ENCODE measurements around the gene ISYNA1. TPM values are rescaled to one million over a fixed set of nuclear protein-coding genes. Genes with fewer than 3 reads are reported as not detected.

ISYNA1 gene
- total RNA-seq, 1 experiment from 2014 or later, result 236 TPM

- Mint-ChIP-seq H3K4me1 (peaks cover 29% of the 10 kb centered on the region), H3K27me3 (ENCODE audit: low read depth) (no peaks in the 10 kb centered on the region), H3K27ac (no peak overlapping the region), H3K36me3 (no peaks in the 10 kb centered on the region), H3K4me3 (no peak overlapping the region), H3K9me3 (no peaks in the 10 kb centered on the region)
- ChIA-PET CTCF (interaction anchor here (0.6 to 2.2 kb wide), 3 partner anchors 8 to 35 kb away, joined by 3 to 31 read pairs (median 4); partner anchors contain the start of gene SSBP4), POLR2A (no interaction called here)
- no peak for DNase-seq (ENCODE audit: low spot score)
- TF ChIP-seq, protein P1, sequence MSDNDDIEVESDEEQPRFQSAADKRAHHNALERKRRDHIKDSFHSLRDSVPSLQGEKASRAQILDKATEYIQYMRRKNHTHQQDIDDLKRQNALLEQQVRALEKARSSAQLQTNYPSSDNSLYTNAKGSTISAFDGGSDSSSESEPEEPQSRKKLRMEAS (CRISPR knock-in tag; IDR thresholded peaks at IDR 0.05), result no peak
- TF ChIP-seq TCF7 (CRISPR knock-in tag; IDR thresholded peaks at IDR 0.05; ENCODE audit: low read depth) (no peak), ZNF232 (CRISPR knock-in tag; IDR thresholded peaks at IDR 0.05) (no peak)
- ATAC-seq, result no peak
These were observed 10.7 kb downstream of the ISYNA1 start for GRCh38 chr19:18427080-18427742.

GRCh38 chr19:18426416-18426767 is 11.5 kb downstream of the ISYNA1 start:
- POLR2A ChIA-PET, result no interaction called here
- CTCF ChIA-PET, result interaction anchor here (1.4 to 1.5 kb wide), 3 partner anchors 11 to 147 kb away, joined by 3 to 4 read pairs (median 4); no protein-coding TSS in a partner anchor
- peaks cover 23% of the 10 kb centered on the region for H3K4me1 Mint-ChIP-seq

More at GRCh38 chr19:18426416-18426767, 11.5 kb downstream of the ISYNA1 start:
- no peaks in the 10 kb centered on the region for H3K27me3 Mint-ChIP-seq (ENCODE audit: low read depth)
- no peaks in the 10 kb centered on the region for H3K9me3 Mint-ChIP-seq
- no peak for TF ChIP-seq SP1 (CRISPR knock-in tag; conservative IDR thresholded peaks at IDR 0.05)
- no peak for TF ChIP-seq ZNF263 (CRISPR knock-in tag; IDR thresholded peaks at IDR 0.05; ENCODE audit: low read depth)
- no peak for TF ChIP-seq CREB1 (CRISPR knock-in tag; IDR thresholded peaks at IDR 0.05)
- TF ChIP-seq, protein P2, sequence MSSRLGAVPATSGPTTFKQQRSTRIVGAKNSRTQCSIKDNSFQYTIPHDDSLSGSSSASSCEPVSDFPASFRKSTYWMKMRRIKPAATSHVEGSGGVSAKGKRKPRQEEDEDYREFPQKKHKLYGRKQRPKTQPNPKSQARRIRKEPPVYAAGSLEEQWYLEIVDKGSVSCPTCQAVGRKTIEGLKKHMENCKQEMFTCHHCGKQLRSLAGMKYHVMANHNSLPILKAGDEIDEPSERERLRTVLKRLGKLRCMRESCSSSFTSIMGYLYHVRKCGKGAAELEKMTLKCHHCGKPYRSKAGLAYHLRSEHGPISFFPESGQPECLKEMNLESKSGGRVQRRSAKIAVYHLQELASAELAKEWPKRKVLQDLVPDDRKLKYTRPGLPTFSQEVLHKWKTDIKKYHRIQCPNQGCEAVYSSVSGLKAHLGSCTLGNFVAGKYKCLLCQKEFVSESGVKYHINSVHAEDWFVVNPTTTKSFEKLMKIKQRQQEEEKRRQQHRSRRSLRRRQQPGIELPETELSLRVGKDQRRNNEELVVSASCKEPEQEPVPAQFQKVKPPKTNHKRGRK (CRISPR knock-in tag; IDR thresholded peaks at IDR 0.05; ENCODE audit: borderline replicate concordance), result no peak
- TF ChIP-seq, protein P3, sequence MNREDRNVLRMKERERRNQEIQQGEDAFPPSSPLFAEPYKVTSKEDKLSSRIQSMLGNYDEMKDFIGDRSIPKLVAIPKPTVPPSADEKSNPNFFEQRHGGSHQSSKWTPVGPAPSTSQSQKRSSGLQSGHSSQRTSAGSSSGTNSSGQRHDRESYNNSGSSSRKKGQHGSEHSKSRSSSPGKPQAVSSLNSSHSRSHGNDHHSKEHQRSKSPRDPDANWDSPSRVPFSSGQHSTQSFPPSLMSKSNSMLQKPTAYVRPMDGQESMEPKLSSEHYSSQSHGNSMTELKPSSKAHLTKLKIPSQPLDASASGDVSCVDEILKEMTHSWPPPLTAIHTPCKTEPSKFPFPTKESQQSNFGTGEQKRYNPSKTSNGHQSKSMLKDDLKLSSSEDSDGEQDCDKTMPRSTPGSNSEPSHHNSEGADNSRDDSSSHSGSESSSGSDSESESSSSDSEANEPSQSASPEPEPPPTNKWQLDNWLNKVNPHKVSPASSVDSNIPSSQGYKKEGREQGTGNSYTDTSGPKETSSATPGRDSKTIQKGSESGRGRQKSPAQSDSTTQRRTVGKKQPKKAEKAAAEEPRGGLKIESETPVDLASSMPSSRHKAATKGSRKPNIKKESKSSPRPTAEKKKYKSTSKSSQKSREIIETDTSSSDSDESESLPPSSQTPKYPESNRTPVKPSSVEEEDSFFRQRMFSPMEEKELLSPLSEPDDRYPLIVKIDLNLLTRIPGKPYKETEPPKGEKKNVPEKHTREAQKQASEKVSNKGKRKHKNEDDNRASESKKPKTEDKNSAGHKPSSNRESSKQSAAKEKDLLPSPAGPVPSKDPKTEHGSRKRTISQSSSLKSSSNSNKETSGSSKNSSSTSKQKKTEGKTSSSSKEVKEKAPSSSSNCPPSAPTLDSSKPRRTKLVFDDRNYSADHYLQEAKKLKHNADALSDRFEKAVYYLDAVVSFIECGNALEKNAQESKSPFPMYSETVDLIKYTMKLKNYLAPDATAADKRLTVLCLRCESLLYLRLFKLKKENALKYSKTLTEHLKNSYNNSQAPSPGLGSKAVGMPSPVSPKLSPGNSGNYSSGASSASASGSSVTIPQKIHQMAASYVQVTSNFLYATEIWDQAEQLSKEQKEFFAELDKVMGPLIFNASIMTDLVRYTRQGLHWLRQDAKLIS (CRISPR knock-in tag; IDR thresholded peaks at IDR 0.05; ENCODE audit: borderline replicate concordance), result no peak
- no peak for TF ChIP-seq ESRRA (CRISPR knock-in tag; IDR thresholded peaks at IDR 0.05; ENCODE audit: borderline replicate concordance)
- TF ChIP-seq RORB (CRISPR knock-in tag; IDR thresholded peaks at IDR 0.05), result no peak
- TF ChIP-seq, protein P4, sequence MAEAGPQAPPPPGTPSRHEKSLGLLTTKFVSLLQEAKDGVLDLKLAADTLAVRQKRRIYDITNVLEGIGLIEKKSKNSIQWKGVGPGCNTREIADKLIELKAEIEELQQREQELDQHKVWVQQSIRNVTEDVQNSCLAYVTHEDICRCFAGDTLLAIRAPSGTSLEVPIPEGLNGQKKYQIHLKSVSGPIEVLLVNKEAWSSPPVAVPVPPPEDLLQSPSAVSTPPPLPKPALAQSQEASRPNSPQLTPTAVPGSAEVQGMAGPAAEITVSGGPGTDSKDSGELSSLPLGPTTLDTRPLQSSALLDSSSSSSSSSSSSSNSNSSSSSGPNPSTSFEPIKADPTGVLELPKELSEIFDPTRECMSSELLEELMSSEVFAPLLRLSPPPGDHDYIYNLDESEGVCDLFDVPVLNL (CRISPR knock-in tag; IDR thresholded peaks at IDR 0.05; ENCODE audit: borderline replicate concordance, low read depth), result no peak
- TF ChIP-seq, protein P5, sequence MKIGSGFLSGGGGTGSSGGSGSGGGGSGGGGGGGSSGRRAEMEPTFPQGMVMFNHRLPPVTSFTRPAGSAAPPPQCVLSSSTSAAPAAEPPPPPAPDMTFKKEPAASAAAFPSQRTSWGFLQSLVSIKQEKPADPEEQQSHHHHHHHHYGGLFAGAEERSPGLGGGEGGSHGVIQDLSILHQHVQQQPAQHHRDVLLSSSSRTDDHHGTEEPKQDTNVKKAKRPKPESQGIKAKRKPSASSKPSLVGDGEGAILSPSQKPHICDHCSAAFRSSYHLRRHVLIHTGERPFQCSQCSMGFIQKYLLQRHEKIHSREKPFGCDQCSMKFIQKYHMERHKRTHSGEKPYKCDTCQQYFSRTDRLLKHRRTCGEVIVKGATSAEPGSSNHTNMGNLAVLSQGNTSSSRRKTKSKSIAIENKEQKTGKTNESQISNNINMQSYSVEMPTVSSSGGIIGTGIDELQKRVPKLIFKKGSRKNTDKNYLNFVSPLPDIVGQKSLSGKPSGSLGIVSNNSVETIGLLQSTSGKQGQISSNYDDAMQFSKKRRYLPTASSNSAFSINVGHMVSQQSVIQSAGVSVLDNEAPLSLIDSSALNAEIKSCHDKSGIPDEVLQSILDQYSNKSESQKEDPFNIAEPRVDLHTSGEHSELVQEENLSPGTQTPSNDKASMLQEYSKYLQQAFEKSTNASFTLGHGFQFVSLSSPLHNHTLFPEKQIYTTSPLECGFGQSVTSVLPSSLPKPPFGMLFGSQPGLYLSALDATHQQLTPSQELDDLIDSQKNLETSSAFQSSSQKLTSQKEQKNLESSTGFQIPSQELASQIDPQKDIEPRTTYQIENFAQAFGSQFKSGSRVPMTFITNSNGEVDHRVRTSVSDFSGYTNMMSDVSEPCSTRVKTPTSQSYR (CRISPR knock-in tag; IDR thresholded peaks at IDR 0.05), result no peak
- no peak for TF ChIP-seq MYBL2 (CRISPR knock-in tag; IDR thresholded peaks at IDR 0.05)
- no peak for TF ChIP-seq ZNF232 (CRISPR knock-in tag; IDR thresholded peaks at IDR 0.05)
- TF ChIP-seq TCF7 (CRISPR knock-in tag; IDR thresholded peaks at IDR 0.05; ENCODE audit: low read depth), result no peak
- TF ChIP-seq NR1H2 (CRISPR knock-in tag; IDR thresholded peaks at IDR 0.05), result no peak
- TF ChIP-seq FOXJ3 (CRISPR knock-in tag; IDR thresholded peaks at IDR 0.05; ENCODE audit: borderline replicate concordance), result no peak
- no peak for TF ChIP-seq OVOL2 (CRISPR knock-in tag; IDR thresholded peaks at IDR 0.05; ENCODE audit: borderline replicate concordance)
- no peak for TF ChIP-seq CBFB (CRISPR knock-in tag; IDR thresholded peaks at IDR 0.05; ENCODE audit: low read depth)
- no peak for TF ChIP-seq ZNF396 (CRISPR knock-in tag; IDR thresholded peaks at IDR 0.05; ENCODE audit: borderline replicate concordance)
- TF ChIP-seq, protein P6, sequence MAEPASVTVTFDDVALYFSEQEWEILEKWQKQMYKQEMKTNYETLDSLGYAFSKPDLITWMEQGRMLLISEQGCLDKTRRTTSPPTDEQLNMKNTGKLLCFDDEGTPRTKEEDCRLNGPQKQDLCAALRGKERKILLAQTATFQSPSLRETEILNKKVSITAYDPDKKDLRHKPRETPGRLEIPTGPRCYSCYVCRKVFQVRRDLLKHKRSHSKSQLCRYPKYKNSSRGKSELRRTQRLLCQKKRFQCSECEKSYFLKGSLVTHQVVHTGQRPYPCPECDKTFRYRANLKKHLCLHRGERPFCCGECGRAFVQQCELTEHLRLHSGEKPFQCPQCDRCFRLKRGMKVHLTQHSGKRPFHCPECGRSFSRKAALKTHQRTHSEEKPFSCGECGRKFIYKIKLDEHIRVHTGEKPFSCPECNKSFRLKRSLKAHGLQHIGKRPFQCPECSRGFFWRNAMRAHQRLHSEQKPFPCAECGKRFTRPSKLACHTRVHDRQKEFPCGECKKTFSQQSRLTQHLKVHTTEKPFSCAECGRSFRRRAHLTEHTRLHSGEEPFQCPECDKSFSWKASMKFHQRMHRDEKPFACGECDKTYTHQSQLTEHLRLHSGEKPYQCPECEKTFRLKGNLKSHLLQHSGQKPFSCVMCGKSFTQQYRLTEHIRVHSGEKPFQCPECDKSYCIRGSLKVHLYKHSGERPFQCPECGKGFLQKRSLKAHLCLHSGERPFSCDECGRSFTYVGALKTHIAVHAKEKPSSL (CRISPR knock-in tag; conservative IDR thresholded peaks at IDR 0.05), result no peak
- TF ChIP-seq GABPB1 (CRISPR knock-in tag; IDR thresholded peaks at IDR 0.05), result no peak
- no peak overlapping the region for H3K27ac Mint-ChIP-seq
- no peaks in the 10 kb centered on the region for H3K36me3 Mint-ChIP-seq
- H3K4me3 Mint-ChIP-seq, result no peak overlapping the region
- no peak for ATAC-seq
- DNase-seq (ENCODE audit: low spot score), result no peak

All from WTC11 (cell line).